ENCODE results near the gene LHX5. TPM values are rescaled to one million over a fixed set of nuclear protein-coding genes. Genes with fewer than 3 reads are reported as not detected.

LHX5 gene
- total RNA-seq, 1 experiment from 2014 or later: not detected

Other genes with a start within 250 kb of the LHX5 start
- gene SLC8B1, start 136.8 kb downstream of the LHX5 start, total RNA-seq (2022): 15.7 and 19.6 TPM in 2 replicates
- 18.1 and 24.0 TPM in 2 replicates for gene PLBD2, start 113.3 kb downstream of the LHX5 start, total RNA-seq (2022)
- not detected in 2 replicates for gene SDS, start 68.0 kb downstream of the LHX5 start, total RNA-seq (2022)
- 21.1 and 32.7 TPM in 2 replicates for gene SDSL, start 49.5 kb downstream of the LHX5 start, total RNA-seq (2022)

All from MCF 10A (cell line).